UCSD-AML1 (cell line): Measurements from ENCODE around the gene DCAF8L2.
"Not testable (repeated sequence)": the region's sequence is repeated elsewhere in the genome, so short reads cannot be mapped to it uniquely, and the experiment has no call there.

Experiments
- DNase-seq: peaks from one replicate; lab custom pipeline; 2025; ENCODE audit not compliant: unreplicated experiment; lab: John Stamatoyannopoulos, UW

The DCAF8L2 gene

DNA sequence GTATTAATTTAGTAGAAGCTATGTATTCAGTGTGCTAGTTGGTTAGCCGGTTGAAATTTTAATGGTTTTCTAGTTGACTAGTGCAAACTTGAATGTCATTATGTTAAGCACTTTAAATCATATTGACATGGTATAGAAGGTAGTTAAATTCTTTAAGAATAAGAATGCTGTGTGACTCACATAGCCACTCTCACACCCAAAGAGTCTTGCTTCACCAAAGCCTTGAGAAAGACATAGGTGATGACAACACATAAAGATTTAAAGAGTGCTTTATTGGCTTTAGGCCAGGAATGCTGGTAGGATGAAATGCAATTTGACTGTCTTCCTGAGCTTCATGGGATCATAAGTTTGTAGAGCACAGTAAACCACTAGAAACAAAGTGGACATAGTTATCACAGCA, 85.3 kb downstream of the DCAF8L2 start:
- no peak for DNase-seq

DNA sequence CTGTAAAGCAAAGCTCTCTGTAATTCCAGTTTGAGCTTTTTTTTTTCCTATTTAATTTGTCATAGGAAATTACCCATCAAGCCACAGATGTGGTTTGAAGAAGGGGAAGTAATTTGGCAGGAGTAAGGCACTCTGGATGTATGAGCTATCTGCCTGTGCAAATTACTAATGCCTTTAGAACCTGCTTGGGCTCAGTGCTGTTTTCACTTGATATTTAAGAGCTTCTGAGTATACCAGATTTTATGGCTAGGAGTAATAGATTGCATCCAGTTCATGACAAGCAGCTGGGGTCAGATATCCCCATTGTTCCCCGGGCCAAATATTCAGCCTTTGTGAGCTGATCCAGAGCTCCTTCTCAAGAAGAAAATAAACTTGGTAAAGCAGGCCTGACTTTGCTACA, 89.1 kb downstream of the DCAF8L2 start:
- no peak for DNase-seq

- no peak for DNase-seq
Observed at GRCh38 chrX:27680726-27681125, 90.6 kb downstream of the DCAF8L2 start.

- not testable (repeated sequence) for DNase-seq
Observed at GRCh38 chrX:27683566-27684208, 93.5 kb downstream of the DCAF8L2 start.

DNA sequence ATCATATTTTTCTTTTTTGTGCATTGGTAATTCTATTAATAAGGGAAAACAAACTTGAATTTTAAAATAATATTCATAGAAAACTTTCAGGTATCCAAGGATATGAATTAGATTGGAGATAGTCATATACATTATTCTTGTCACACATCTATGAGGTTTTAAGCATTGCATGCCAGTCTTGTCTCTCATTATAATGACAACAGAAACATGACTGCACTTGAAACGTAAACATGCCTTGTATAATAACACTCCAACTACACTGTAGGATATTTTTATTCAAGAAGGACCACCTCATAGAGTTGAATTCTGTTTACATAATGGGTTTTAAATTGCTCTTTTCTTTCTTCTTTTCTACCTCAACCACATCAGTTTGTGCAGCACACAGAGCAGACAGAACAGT, 104.5 kb downstream of the DCAF8L2 start:
- DNase-seq, result no peak

DNA sequence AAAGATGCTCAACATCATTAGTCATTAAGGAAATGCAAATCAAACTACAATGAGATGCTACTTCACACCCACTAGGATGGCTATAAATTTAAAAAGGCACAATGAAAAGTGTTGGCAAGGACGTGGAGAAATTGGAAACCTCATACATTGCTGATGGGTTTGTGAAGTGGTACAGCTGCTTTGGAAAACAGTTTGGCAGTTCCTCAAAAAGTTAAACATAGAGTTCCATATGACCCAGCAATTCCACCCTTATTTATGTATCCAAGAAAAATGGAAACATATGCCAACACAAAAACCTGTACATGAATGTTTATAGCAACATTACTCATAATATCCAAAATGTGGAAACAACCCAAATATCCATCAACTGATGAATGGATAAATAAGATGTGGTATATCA, 116.4 kb downstream of the DCAF8L2 start:
- no peak for DNase-seq

DNA sequence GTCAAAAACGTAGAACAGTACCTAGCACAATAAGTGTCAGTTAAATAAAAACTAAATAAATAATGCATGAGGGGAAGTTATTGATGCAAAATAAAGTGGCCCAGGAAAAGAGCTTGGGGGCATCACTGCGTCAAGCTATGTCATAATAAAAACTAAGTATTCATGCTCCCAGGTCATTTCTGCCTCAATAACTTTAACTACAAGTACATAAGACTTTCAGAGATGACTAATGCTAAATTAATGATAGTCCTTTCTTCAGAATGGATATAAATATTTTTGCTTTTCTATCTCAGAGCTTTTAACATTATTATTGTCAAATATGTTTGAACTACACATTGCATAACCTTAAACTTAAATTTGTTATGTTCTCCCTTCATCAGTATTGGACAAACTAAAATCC, 125.5 kb downstream of the DCAF8L2 start:
- no peak for DNase-seq

- DNase-seq, result no peak
Observed at GRCh38 chrX:27728291-27728690, 138.1 kb downstream of the DCAF8L2 start.

- no peak for DNase-seq
Observed at GRCh38 chrX:27731962-27732361, 141.8 kb downstream of the DCAF8L2 start.

- DNase-seq, result no peak
Observed at GRCh38 chrX:27735914-27736313, 145.8 kb downstream of the DCAF8L2 start.

DNA sequence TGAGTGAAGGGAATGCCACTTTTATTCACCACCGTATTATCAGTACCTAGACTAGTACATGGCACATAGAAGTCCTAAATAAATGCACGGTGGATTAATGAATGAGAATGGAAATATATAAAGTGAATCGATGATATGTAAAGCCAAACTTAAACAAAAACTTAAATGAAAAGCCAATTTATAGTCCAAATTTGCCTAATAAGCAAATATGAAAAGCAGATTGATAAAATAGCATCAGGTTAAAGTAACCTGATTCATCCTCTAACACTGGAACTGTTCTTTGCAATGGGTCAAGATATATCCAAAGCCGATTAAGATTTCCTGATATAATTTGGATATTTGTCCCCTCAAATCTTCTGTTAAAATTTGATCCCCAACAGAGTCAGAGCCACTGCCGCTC, 150.8 kb downstream of the DCAF8L2 start:
- DNase-seq, result no peak

DNA sequence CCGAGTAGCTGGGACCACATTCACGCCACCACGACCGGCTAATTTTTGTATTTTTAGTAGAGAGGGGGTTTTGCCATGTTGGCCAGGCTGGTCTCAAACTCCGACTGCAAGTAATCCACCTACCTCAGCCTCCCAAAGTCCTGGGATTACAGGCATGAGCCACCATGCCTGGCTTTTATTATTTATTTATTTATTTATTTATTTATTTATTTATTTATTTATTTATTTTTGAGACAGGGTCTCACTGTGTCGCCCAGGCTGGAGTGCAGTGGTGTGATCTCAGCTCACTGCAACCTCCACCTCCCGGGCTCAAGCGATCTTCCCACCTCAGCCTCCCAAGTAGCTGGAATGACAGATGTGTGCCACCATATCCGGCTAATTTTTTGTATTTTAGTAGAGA, 153.4 kb downstream of the DCAF8L2 start:
- DNase-seq, result not testable (repeated sequence)

DNA sequence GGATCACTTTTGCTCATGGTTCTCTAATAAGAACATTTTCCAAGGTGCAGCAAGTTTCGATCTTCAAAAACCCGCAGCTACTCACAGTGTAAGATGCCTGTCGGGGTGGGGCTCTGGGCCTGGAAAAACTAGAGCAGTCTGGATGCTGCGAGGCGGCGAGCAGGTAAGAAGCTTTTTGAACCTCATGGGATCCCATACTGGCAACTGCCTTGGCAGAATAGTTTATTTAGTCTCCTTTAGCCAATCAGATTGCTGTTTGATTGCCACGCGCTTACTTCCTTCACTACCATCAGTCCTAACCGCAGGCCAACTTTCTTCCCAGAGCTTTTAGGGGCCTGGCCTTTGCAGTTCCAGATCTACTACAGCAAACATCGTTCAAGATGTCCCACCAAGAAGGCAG, 156.4 kb downstream of the DCAF8L2 start:
- no peak for DNase-seq

GRCh38 chrX:27750298-27750697, 160.2 kb downstream of the DCAF8L2 start:
- DNase-seq, result not testable (repeated sequence)

GRCh38 chrX:27751976-27752375, 161.8 kb downstream of the DCAF8L2 start:
- DNase-seq, result no peak

GRCh38 chrX:27765718-27766117, 175.6 kb downstream of the DCAF8L2 start:
- DNase-seq, result no peak

GRCh38 chrX:27767387-27767786, 177.2 kb downstream of the DCAF8L2 start:
- DNase-seq, result no peak

DNA sequence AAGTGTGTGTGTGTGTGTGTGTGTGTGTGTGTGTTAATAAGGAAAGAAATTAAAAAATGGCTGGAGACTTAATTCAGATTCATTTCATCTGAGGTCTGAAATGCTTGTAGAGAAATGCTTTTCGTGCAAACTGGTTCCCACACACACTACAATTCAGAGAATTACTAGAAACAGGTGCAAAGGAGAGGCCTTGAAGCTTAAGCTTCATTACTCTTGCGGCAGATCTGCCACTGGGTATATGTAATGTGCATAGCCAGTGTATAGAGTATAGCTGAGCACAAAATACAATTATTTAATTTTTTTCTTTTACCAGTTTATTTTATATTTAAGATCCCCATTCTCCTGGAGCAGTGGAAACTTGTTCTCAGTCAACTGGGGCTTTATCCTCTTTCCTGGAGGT, 185.8 kb downstream of the DCAF8L2 start:
- no peak for DNase-seq

GRCh38 chrX:27796640-27797257, 206.6 kb downstream of the DCAF8L2 start:
- DNase-seq, result no peak

- DNase-seq, result no peak
Observed at GRCh38 chrX:27797575-27797974, 207.4 kb downstream of the DCAF8L2 start.
